ENCODE measurements around the gene PRB2. TPM values are rescaled to one million over a fixed set of nuclear protein-coding genes. Genes with fewer than 3 reads are reported as not detected.
"Not testable (repeated sequence)": the region's sequence is repeated elsewhere in the genome, so short reads cannot be mapped to it uniquely, and the experiment has no call there.

Gene PRB2
- polyA plus RNA-seq, 3 donors = not detected

DNA sequence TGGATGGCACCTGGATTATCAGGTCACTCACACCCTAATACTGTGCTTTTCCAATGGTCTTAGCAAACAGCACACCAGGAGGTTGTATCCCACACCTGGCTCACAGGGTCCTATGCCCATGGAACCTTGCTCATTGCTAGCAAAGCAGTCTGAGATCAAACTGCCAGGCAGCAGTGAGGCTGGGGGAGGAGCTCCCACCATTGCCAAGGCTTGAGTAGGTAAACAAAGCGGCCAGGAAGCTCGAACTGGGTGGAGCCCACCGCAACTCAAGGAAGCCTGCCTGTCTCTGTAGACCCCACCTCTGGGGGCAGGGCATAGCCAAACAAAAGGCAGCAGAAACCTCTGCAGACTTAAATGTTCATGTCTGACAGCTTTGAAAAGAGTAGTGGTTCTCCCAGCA, 17.9 kb downstream of the PRB2 start:
- H3K27me3 ChIP-seq (ENCODE audit: control insufficient read depth in 2 of 2, insufficient read depth in 2 of 2, low read length in 2 of 2); DNase-seq; H4K20me1 ChIP-seq (ENCODE audit: insufficient read depth, low read length); intact Hi-C loops (cut with micrococcal nuclease); H3K4me3 Mint-ChIP-seq; H3K9ac ChIP-seq (ENCODE audit: insufficient read depth, low read length, poor library complexity, severe bottlenecking); H2AFZ ChIP-seq (ENCODE audit: insufficient read depth, low read depth, low read length, poor library complexity, severe bottlenecking); H3K27ac ChIP-seq (ENCODE audit: low read depth in 1 of 2, low read length in 2 of 2); H3K27me3 Mint-ChIP-seq (ENCODE audit: low read depth in 3 of 3); H3K4me2 ChIP-seq (replicated peaks; ENCODE audit: extremely low read depth, low read length, poor library complexity, severe bottlenecking); H3K4me3 ChIP-seq (replicated peaks in 1 of 3; ENCODE audit: low read depth in 2 of 3, low read length in 3 of 3); H3K27ac Mint-ChIP-seq; H3K36me3 Mint-ChIP-seq; H3K4me1 ChIP-seq (ENCODE audit: control insufficient read depth in 1 of 2, insufficient read depth in 2 of 2, low read length in 2 of 2); H3K79me2 ChIP-seq (ENCODE audit: insufficient read depth, low read length); H3K4me1 Mint-ChIP-seq; H3K36me3 ChIP-seq (replicated peaks in 1 of 2; ENCODE audit: control insufficient read depth in 1 of 2, insufficient read depth in 2 of 2, low read length in 2 of 2): not testable (repeated sequence)
- peaks cover 18 to 41% (median 33%) of the 10 kb centered on the region in 7 donors for H3K9me3 Mint-ChIP-seq
- WGBS (ENCODE audit: insufficient coverage) = 89% methylated on average over 3 of the region's 3 CpGs
- H3K9me3 ChIP-seq (replicated peaks in 1 of 2; ENCODE audit: control insufficient read depth in 1 of 2, insufficient read depth in 1 of 2, low read length in 2 of 2) = peaks cover 0 to 12% of the 10 kb centered on the region in 2 donors

DNA sequence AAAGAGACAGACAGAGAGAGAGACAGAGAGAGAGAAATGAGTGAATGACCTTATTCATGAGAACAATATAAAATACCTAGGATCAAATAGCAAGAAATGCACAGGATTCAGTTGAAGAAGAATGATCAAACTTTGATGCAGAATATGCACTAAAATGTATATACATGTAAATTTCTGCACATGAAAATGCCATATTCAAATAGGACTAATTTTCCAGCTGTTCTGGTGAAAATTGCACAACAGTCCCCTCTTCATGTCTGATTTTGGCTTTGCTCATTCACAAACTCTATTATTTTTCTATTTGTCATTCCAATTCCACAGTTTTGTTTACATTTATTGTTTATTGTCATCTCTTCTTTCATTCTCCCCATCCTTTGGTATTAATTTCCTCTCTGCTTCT, 34.2 kb downstream of the PRB2 start:
- H3K9me3 Mint-ChIP-seq = peaks cover 0 to 4% (median 0%) of the 10 kb centered on the region in 7 donors

DNA sequence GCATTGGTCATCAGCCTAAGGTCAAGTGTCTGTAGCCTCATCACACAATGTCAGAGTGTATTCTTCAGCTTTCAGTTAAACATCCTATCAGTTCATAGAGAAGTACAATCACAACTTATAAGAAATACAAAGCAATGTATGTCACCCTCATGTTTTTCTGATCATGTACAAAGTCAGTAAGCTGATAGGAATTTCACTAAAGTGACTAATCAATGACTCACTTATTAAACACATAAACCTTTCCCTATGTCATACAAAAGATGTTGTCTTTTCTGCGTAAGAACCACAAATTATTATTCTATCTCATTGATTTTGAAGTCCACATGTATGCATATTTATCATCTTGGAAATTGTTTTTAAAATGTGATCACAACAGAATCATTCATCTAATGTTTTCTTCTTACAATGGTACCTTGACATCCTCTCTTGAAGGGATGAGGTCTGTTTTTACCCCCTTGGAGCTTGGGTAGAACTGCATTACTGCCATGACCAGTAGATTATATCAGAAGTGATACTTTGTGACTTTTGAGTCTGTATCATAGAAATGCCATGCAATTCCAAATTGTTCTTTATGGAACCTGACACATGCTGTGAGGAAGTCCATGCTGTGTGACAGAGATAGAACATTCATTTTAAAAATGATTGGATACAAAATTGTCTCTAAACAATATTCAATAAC, 35.0 kb downstream of the PRB2 start:
- H3K9me3 Mint-ChIP-seq; H3K4me3 ChIP-seq (replicated peaks in 1 of 3; ENCODE audit: low read depth in 2 of 3, low read length in 3 of 3); H3K27me3 ChIP-seq (ENCODE audit: control insufficient read depth in 2 of 2, insufficient read depth in 2 of 2, low read length in 2 of 2); H3K27ac ChIP-seq (ENCODE audit: low read depth in 1 of 2, low read length in 2 of 2); H3K4me1 ChIP-seq (ENCODE audit: control insufficient read depth in 1 of 2, insufficient read depth in 2 of 2, low read length in 2 of 2); H3K4me3 Mint-ChIP-seq; H2AFZ ChIP-seq (ENCODE audit: insufficient read depth, low read depth, low read length, poor library complexity, severe bottlenecking); H3K27ac Mint-ChIP-seq; H3K36me3 Mint-ChIP-seq; H3K9ac ChIP-seq (ENCODE audit: insufficient read depth, low read length, poor library complexity, severe bottlenecking); H3K79me2 ChIP-seq (ENCODE audit: insufficient read depth, low read length); H3K27me3 Mint-ChIP-seq (ENCODE audit: low read depth in 3 of 3); DNase-seq; H3K9me3 ChIP-seq (replicated peaks in 1 of 2; ENCODE audit: control insufficient read depth in 1 of 2, insufficient read depth in 1 of 2, low read length in 2 of 2); intact Hi-C loops (cut with micrococcal nuclease); H3K4me2 ChIP-seq (replicated peaks; ENCODE audit: extremely low read depth, low read length, poor library complexity, severe bottlenecking); H3K36me3 ChIP-seq (replicated peaks in 1 of 2; ENCODE audit: control insufficient read depth in 1 of 2, insufficient read depth in 2 of 2, low read length in 2 of 2); H4K20me1 ChIP-seq (ENCODE audit: insufficient read depth, low read length); H3K4me1 Mint-ChIP-seq: not testable (repeated sequence)
- WGBS (ENCODE audit: insufficient coverage) = no CpG with 5 or more reads among the region's 1 CpG

More for the DNA sequence above, 34.2 kb downstream of the PRB2 start:
- H3K36me3 Mint-ChIP-seq = no peaks in the 10 kb centered on the region
- TF ChIP-seq, protein P1, sequence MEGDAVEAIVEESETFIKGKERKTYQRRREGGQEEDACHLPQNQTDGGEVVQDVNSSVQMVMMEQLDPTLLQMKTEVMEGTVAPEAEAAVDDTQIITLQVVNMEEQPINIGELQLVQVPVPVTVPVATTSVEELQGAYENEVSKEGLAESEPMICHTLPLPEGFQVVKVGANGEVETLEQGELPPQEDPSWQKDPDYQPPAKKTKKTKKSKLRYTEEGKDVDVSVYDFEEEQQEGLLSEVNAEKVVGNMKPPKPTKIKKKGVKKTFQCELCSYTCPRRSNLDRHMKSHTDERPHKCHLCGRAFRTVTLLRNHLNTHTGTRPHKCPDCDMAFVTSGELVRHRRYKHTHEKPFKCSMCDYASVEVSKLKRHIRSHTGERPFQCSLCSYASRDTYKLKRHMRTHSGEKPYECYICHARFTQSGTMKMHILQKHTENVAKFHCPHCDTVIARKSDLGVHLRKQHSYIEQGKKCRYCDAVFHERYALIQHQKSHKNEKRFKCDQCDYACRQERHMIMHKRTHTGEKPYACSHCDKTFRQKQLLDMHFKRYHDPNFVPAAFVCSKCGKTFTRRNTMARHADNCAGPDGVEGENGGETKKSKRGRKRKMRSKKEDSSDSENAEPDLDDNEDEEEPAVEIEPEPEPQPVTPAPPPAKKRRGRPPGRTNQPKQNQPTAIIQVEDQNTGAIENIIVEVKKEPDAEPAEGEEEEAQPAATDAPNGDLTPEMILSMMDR (IDR thresholded peaks at IDR 0.05) = no peak
- Histone ChIP-seq H3K9ac (ENCODE audit: insufficient read depth, low read length, poor library complexity, severe bottlenecking) (no peak overlapping the region), H3K27me3 (ENCODE audit: control insufficient read depth in 2 of 2, insufficient read depth in 2 of 2, low read length in 2 of 2) (no peaks in the 10 kb centered on the region), H3K4me2 (replicated peaks; ENCODE audit: extremely low read depth, low read length, poor library complexity, severe bottlenecking) (no peak overlapping the region), H3K27ac (ENCODE audit: low read depth in 1 of 2, low read length in 2 of 2) (no peak overlapping the region), H2AFZ (ENCODE audit: insufficient read depth, low read depth, low read length, poor library complexity, severe bottlenecking) (no peak overlapping the region), H4K20me1 (ENCODE audit: insufficient read depth, low read length) (no peaks in the 10 kb centered on the region), H3K4me3 (replicated peaks in 1 of 3; ENCODE audit: low read depth in 2 of 3, low read length in 3 of 3) (no peak overlapping the region), H3K79me2 (ENCODE audit: insufficient read depth, low read length) (no peaks in the 10 kb centered on the region), H3K36me3 (replicated peaks in 1 of 2; ENCODE audit: control insufficient read depth in 1 of 2, insufficient read depth in 2 of 2, low read length in 2 of 2) (no peaks in the 10 kb centered on the region), H3K9me3 (replicated peaks in 1 of 2; ENCODE audit: control insufficient read depth in 1 of 2, insufficient read depth in 1 of 2, low read length in 2 of 2) (no peaks in the 10 kb centered on the region), H3K4me1 (ENCODE audit: control insufficient read depth in 1 of 2, insufficient read depth in 2 of 2, low read length in 2 of 2) (no peaks in the 10 kb centered on the region)
- no peaks in the 10 kb centered on the region for H3K4me1 Mint-ChIP-seq
- DNase-seq = no peak
- H3K27ac Mint-ChIP-seq = no peak overlapping the region
- intact Hi-C loops (cut with micrococcal nuclease) = no loop called here
- peaks cover 0 to 2% (median 0%) of the 10 kb centered on the region in 3 donors for H3K27me3 Mint-ChIP-seq (ENCODE audit: low read depth in 3 of 3)
- no peak overlapping the region for H3K4me3 Mint-ChIP-seq

DNA sequence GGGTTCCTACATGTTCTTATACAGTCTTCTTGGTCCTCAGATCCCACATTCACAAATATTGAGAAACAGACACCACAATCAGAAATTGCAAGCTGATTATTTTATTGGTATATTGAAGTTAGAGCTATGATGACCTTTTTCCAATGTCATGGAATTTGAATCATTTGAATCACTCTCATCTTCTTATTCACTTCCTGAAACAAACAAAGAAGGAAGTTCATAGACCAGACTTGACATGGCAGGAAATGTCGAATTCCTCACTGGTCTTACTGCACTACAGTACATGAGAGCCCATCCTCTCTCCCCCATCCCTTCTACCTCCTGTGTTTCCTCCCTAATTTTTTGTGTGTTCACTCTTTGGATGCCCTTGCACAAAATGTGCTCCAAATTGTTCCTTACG, 43.6 kb downstream of the PRB2 start:
- H3K4me1 ChIP-seq (ENCODE audit: control insufficient read depth in 1 of 2, insufficient read depth in 2 of 2, low read length in 2 of 2); intact Hi-C loops (cut with micrococcal nuclease); H3K4me2 ChIP-seq (replicated peaks; ENCODE audit: extremely low read depth, low read length, poor library complexity, severe bottlenecking); DNase-seq; H4K20me1 ChIP-seq (ENCODE audit: insufficient read depth, low read length); H3K9me3 ChIP-seq (replicated peaks in 1 of 2; ENCODE audit: control insufficient read depth in 1 of 2, insufficient read depth in 1 of 2, low read length in 2 of 2); H3K27me3 ChIP-seq (ENCODE audit: control insufficient read depth in 2 of 2, insufficient read depth in 2 of 2, low read length in 2 of 2); H2AFZ ChIP-seq (ENCODE audit: insufficient read depth, low read depth, low read length, poor library complexity, severe bottlenecking); H3K36me3 Mint-ChIP-seq; H3K79me2 ChIP-seq (ENCODE audit: insufficient read depth, low read length); H3K9me3 Mint-ChIP-seq; H3K36me3 ChIP-seq (replicated peaks in 1 of 2; ENCODE audit: control insufficient read depth in 1 of 2, insufficient read depth in 2 of 2, low read length in 2 of 2); H3K27ac ChIP-seq (ENCODE audit: low read depth in 1 of 2, low read length in 2 of 2); H3K4me3 Mint-ChIP-seq; H3K27me3 Mint-ChIP-seq (ENCODE audit: low read depth in 3 of 3); H3K9ac ChIP-seq (ENCODE audit: insufficient read depth, low read length, poor library complexity, severe bottlenecking); H3K4me1 Mint-ChIP-seq; H3K4me3 ChIP-seq (replicated peaks in 1 of 3; ENCODE audit: low read depth in 2 of 3, low read length in 3 of 3); H3K27ac Mint-ChIP-seq: not testable (repeated sequence)
- WGBS (ENCODE audit: insufficient coverage) = 50% methylated on average over 1 of the region's 2 CpGs

Data from CD14-positive monocyte (primary cell).